CD14-positive monocyte (primary cell): ENCODE results near the gene PNLDC1. TPM values are rescaled to one million over a fixed set of nuclear protein-coding genes. Genes with fewer than 3 reads are reported as not detected.

Experiments used
- DNase-seq, 3 donors: peaks; one replicate each; pipeline ENCODE4 v3.0.0-alpha.2; 2011 to 2022
- H2AFZ ChIP-seq: 2 replicates; pipeline ENCODE4 v1.6.0; 2012; ENCODE audit warnings: mild to moderate bottlenecking, low read depth, low read length, inconsistent platforms; ENCODE audit not compliant: insufficient read depth, poor library complexity, severe bottlenecking
- H3K27ac ChIP-seq, 2 donors: 1 replicate in 1 of 2; 2 replicates in 1 of 2; pipeline ENCODE4 v1.5.1; 2012 to 2013; ENCODE audit warnings: low read length in 2 of 2, control low read depth in 1 of 2, inconsistent platforms in 1 of 2, low read depth in 1 of 2, mild to moderate bottlenecking in 1 of 2
- H3K27me3 ChIP-seq, 2 donors: one replicate each; pipeline versions ENCODE4 v1.6.0 to v1.6.1; 2011 to 2013; ENCODE audit warnings: low read length in 2 of 2; ENCODE audit not compliant: control insufficient read depth in 2 of 2, insufficient read depth in 2 of 2
- H3K36me3 ChIP-seq, 2 donors: replicated peaks in 1 of 2; 1 replicate in 1 of 2; 2 replicates in 1 of 2; pipeline versions ENCODE4 v1.5.1 to v1.6.1; 2012 to 2013; ENCODE audit warnings: low read length in 2 of 2, control low read depth in 1 of 2, inconsistent platforms in 1 of 2, mild to moderate bottlenecking in 1 of 2; ENCODE audit not compliant: insufficient read depth in 2 of 2, control insufficient read depth in 1 of 2
- H3K4me1 ChIP-seq, 2 donors: 1 replicate in 1 of 2; 2 replicates in 1 of 2; pipeline versions ENCODE4 v1.5.1 to v1.6.1; 2012 to 2013; ENCODE audit warnings: low read length in 2 of 2, control low read depth in 1 of 2, inconsistent platforms in 1 of 2, mild to moderate bottlenecking in 1 of 2, moderate library complexity in 1 of 2; ENCODE audit not compliant: insufficient read depth in 2 of 2, control insufficient read depth in 1 of 2
- H3K4me2 ChIP-seq: replicated peaks from 2 replicates; pipeline ENCODE3; 2012; ENCODE audit warnings: low read length, moderate library complexity, mild to moderate bottlenecking; ENCODE audit not compliant: poor library complexity, severe bottlenecking; ENCODE audit errors: extremely low read depth
- H3K4me3 ChIP-seq, 3 experiments: fragments of 200-600 bp in 1 of 3; sonication (generic) in 1 of 3; replicated peaks in 1 of 3; 1 replicate in 2 of 3; 2 replicates in 1 of 3; pipeline ENCODE4 v1.5.1; 2011 to 2013; ENCODE audit warnings: low read length in 3 of 3, mild to moderate bottlenecking in 3 of 3, control low read depth in 2 of 3, low read depth in 2 of 3, inconsistent platforms in 1 of 3, moderate library complexity in 1 of 3
- H3K79me2 ChIP-seq: 2 replicates; pipeline ENCODE4 v1.6.0; 2012; ENCODE audit warnings: mild to moderate bottlenecking, control low read depth, inconsistent platforms, low read length, moderate library complexity; ENCODE audit not compliant: insufficient read depth
- H3K9ac ChIP-seq: 2 replicates; pipeline ENCODE4 v1.6.0; 2017; ENCODE audit warnings: low read length, mild to moderate bottlenecking; ENCODE audit not compliant: insufficient read depth, poor library complexity, severe bottlenecking
- H3K9me3 ChIP-seq, 2 donors: replicated peaks in 1 of 2; 1 replicate in 1 of 2; 2 replicates in 1 of 2; pipeline versions ENCODE4 v1.5.1 to v1.6.1; 2012 to 2013; ENCODE audit warnings: low read length in 2 of 2, control low read depth in 1 of 2; ENCODE audit not compliant: control insufficient read depth in 1 of 2, insufficient read depth in 1 of 2
- H4K20me1 ChIP-seq: 2 replicates; pipeline ENCODE4 v1.6.0; 2012; ENCODE audit warnings: mild to moderate bottlenecking, low read length, control low read depth, moderate library complexity; ENCODE audit not compliant: insufficient read depth
- H3K27ac Mint-ChIP-seq, 7 donors: one replicate each; pipeline ENCODE4 v1.8.0; 2020; ENCODE audit warnings: mild to moderate bottlenecking in 7 of 7, mixed read lengths in 7 of 7, moderate library complexity in 6 of 7, inconsistent platforms in 2 of 7
- H3K27me3 Mint-ChIP-seq, 3 donors: one replicate each; pipeline ENCODE4 v1.8.0; 2021 to 2022; ENCODE audit warnings: low read depth in 3 of 3, mild to moderate bottlenecking in 3 of 3, mixed read lengths in 3 of 3, moderate library complexity in 3 of 3, inconsistent platforms in 1 of 3
- H3K36me3 Mint-ChIP-seq, 2 donors: one replicate each; pipeline ENCODE4 v1.8.0; 2020; ENCODE audit warnings: mixed read lengths in 2 of 2, inconsistent platforms in 1 of 2, mild to moderate bottlenecking in 1 of 2
- H3K4me1 Mint-ChIP-seq: one replicate; pipeline ENCODE4 v1.8.0; 2020; ENCODE audit warnings: mild to moderate bottlenecking, mixed read lengths
- H3K4me3 Mint-ChIP-seq, 2 donors: one replicate each; pipeline ENCODE4 v1.8.0; 2020; ENCODE audit warnings: mild to moderate bottlenecking in 2 of 2, mixed read lengths in 2 of 2, moderate library complexity in 1 of 2
- H3K9me3 Mint-ChIP-seq, 7 donors: one replicate each; pipeline ENCODE4 v1.8.0; 2020 to 2022; ENCODE audit warnings: mixed read lengths in 7 of 7, mild to moderate bottlenecking in 6 of 7, moderate library complexity in 6 of 7, inconsistent platforms in 2 of 7
- WGBS: methylation state at CpG from one replicate; pipeline ENCODE4 v1.1.5; 2013; ENCODE audit warnings: missing lambda C conversion rate; ENCODE audit not compliant: insufficient coverage; 5-methylcytosine and 5-hydroxymethylcytosine counted together
- intact Hi-C, 2 donors: fragments of 100-400 bp; cut with micrococcal nuclease; formaldehyde crosslinking; loops; one replicate each; pipeline versions ENCODE4 v1.15.0 to v1.15.1; 2023
- polyA plus RNA-seq, 3 donors: library from polyadenylated mRNA; depleted of rRNA in 1 of 3; unstranded in 2 of 3; stranded (reverse) in 1 of 3; fragments of 300-500 nt in 2 of 3; fragments of >200 nt in 1 of 3; fragmentation: Illumina TruSeq in 2 of 3; gene quantifications; 1 replicate in 2 of 3; 2 replicates in 1 of 3; pipeline ENCODE4 v1.2.3, GENCODE V29; 2012 to 2021
- TF ChIP-seq, protein P1 (sequence below): fragments of 200-600 bp; IDR thresholded peaks from one replicate; pipeline ENCODE4 v1.8.0; 2022; ENCODE audit warnings: antibody characterized with exemption, mild to moderate bottlenecking

Gene PNLDC1
- polyA plus RNA-seq, 3 donors, result 0.56 TPM; not detected in 2

DNA sequence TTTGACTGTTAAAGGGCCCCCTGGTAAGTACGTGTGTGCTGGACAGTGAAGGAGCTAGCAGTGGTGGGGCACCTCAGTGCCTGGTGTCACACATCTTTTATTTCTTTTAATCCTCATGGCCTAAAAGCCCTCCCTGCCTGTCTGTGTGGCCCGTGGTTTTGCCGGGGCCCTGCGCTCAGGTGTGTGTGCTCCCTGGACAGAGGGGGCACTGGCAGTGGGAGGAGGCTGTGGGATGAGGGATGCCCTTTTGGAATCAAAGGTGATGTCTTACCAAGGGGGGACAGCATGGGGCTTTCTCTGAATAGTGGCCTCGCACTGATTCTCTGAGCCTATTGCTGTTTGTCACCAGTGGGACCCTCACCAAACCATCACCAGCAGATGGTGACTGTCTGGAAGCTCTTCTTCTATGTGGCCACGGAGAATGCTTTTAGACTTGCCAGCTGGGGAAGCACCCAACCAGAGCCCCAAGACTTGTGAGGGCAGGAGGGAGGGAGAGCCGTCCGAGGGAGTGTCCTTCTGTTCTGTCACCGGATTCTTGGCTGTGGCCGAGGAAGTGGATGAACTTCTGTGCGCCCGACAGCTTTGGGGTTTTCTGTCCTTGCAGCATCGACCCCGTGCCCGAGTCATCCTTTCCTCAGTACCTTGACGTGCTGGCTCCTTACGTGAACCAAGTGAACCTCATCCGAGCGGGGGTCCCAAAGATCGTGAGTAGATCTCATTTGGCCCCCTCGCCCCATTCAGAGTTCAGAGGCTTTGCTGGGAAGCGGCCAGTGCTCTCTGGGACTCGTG is 18.1 kb downstream of the PNLDC1 start:
- H3K27me3 ChIP-seq, result no peaks in the 10 kb centered on the region
- peaks cover 23 to 24% of the 10 kb centered on the region in 2 donors for H3K4me1 ChIP-seq
- Mint-ChIP-seq H3K36me3 (no peaks in the 10 kb centered on the region), H3K27ac (peak overlapping the region in 1 of 7 donors; percentile 21), H3K27me3 (peaks cover 7 to 10% (median 8%) of the 10 kb centered on the region in 3 donors), H3K9me3 (no peaks in the 10 kb centered on the region), H3K4me3 (no peak overlapping the region), H3K4me1 (peaks cover 24% of the 10 kb centered on the region)
- no peak overlapping the region for H2AFZ ChIP-seq
- H3K79me2 ChIP-seq, result no peaks in the 10 kb centered on the region
- TF ChIP-seq, protein P1, sequence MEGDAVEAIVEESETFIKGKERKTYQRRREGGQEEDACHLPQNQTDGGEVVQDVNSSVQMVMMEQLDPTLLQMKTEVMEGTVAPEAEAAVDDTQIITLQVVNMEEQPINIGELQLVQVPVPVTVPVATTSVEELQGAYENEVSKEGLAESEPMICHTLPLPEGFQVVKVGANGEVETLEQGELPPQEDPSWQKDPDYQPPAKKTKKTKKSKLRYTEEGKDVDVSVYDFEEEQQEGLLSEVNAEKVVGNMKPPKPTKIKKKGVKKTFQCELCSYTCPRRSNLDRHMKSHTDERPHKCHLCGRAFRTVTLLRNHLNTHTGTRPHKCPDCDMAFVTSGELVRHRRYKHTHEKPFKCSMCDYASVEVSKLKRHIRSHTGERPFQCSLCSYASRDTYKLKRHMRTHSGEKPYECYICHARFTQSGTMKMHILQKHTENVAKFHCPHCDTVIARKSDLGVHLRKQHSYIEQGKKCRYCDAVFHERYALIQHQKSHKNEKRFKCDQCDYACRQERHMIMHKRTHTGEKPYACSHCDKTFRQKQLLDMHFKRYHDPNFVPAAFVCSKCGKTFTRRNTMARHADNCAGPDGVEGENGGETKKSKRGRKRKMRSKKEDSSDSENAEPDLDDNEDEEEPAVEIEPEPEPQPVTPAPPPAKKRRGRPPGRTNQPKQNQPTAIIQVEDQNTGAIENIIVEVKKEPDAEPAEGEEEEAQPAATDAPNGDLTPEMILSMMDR, result no peak
- H3K4me3 ChIP-seq, result no peak overlapping the region
- no peak overlapping the region for H3K27ac ChIP-seq
- 63% methylated on average over 15 of the region's 23 CpGs for WGBS
- DNase-seq, result peak in 1 of 3 donors; percentile 40
- H4K20me1 ChIP-seq, result no peaks in the 10 kb centered on the region
- H3K9me3 ChIP-seq, result no peaks in the 10 kb centered on the region
- H3K36me3 ChIP-seq, result no peaks in the 10 kb centered on the region
- H3K9ac ChIP-seq, result no peak overlapping the region
- no peak overlapping the region for H3K4me2 ChIP-seq
- intact Hi-C loops, result no loop called here

DNA sequence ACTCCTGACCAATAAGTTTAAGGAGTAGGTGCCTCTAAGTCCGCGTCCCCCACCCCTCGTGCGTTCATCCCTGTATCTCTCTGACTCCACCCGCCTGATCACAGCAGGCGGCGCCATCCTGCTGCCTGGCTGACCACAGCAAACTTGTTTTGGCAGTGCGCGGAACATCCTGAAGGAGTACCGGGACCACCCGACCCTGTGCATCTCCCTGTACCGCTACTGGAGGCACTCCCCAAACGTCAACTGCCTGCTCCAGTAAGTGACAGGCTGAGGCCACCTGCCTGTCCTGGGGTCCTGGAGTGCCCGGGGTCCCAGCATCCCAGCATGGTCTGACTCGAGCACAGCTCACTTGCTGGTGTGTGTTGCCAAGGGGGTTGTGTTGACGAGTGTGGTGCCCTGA is 19.0 kb downstream of the PNLDC1 start:
- WGBS, result 78% methylated on average over 16 of the region's 16 CpGs
- H3K27ac Mint-ChIP-seq, result peak overlapping the region in 1 of 7 donors; percentile 8
- no peaks in the 10 kb centered on the region for H3K9me3 ChIP-seq
- peaks cover 0 to 5% (median 0%) of the 10 kb centered on the region in 7 donors for H3K9me3 Mint-ChIP-seq
- TF ChIP-seq, protein P1, result no peak
- no peak overlapping the region for H2AFZ ChIP-seq
- no peak overlapping the region for H3K9ac ChIP-seq
- H3K27me3 Mint-ChIP-seq, result peaks cover 8 to 11% (median 9%) of the 10 kb centered on the region in 3 donors
- peaks cover 24% of the 10 kb centered on the region for H3K4me1 Mint-ChIP-seq
- intact Hi-C loops, result no loop called here
- H4K20me1 ChIP-seq, result no peaks in the 10 kb centered on the region
- no peaks in the 10 kb centered on the region for H3K36me3 Mint-ChIP-seq
- peaks cover 23 to 24% of the 10 kb centered on the region in 2 donors for H3K4me1 ChIP-seq
- no peak overlapping the region for H3K4me2 ChIP-seq
- no peaks in the 10 kb centered on the region for H3K36me3 ChIP-seq
- H3K27me3 ChIP-seq, result no peaks in the 10 kb centered on the region
- H3K27ac ChIP-seq, result no peak overlapping the region
- H3K4me3 Mint-ChIP-seq, result no peak overlapping the region
- no peak overlapping the region for H3K4me3 ChIP-seq
- no peaks in the 10 kb centered on the region for H3K79me2 ChIP-seq
- DNase-seq, result no peak
